Measurements from ENCODE around the gene MTIF3. TPM values are rescaled to one million over a fixed set of nuclear protein-coding genes. Genes with fewer than 3 reads are reported as not detected.

The MTIF3 gene
- total and polyA plus RNA-seq, 7 donors: 48.1 to 166 (median 72.4) TPM

DNA sequence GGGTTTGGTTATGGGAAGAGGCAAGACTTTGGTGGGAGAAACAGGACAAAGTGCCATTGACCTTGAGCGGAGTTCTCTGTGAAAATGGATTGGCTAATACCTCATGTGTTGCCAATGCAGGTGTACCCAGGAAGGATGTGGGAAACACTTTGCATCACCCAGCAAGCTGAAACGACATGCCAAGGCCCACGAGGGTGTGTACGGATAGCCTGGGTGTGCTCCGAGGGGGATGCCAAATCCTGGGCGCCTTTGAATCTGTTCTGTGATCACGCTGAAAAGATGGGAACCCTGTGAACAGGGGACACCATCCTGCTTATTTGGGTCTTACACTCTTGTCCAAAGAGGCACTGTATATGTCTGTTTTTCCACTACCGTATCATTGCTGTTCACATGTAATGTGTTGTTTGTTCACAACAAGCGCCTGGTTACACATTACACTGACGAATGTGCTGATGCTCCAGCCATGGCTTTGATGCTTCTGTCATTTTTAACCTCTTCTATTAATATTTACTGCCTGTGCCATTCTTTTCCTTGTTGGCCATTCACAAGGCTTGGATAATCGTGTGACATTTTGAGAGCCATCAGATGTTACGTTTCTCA lies 17.7 kb downstream of the MTIF3 start:
- no peak overlapping the region for H3K4me3 ChIP-seq
- peaks cover 7% of the 10 kb centered on the region for H3K4me1 ChIP-seq
- TF ChIP-seq, protein P1, sequence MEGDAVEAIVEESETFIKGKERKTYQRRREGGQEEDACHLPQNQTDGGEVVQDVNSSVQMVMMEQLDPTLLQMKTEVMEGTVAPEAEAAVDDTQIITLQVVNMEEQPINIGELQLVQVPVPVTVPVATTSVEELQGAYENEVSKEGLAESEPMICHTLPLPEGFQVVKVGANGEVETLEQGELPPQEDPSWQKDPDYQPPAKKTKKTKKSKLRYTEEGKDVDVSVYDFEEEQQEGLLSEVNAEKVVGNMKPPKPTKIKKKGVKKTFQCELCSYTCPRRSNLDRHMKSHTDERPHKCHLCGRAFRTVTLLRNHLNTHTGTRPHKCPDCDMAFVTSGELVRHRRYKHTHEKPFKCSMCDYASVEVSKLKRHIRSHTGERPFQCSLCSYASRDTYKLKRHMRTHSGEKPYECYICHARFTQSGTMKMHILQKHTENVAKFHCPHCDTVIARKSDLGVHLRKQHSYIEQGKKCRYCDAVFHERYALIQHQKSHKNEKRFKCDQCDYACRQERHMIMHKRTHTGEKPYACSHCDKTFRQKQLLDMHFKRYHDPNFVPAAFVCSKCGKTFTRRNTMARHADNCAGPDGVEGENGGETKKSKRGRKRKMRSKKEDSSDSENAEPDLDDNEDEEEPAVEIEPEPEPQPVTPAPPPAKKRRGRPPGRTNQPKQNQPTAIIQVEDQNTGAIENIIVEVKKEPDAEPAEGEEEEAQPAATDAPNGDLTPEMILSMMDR (IDR thresholded peaks at IDR 0.05): no peak
- ATAC-seq: peak in 1 of 4 donors; percentile 12
- intact Hi-C loops (cut with DNase I): no loop called here
- peaks cover 7 to 94% of the 10 kb centered on the region in 2 donors for H3K36me3 ChIP-seq (ENCODE audit: insufficient read depth in 1 of 2, low read depth in 1 of 2)
- H3K27ac ChIP-seq: no peak overlapping the region
- no peaks in the 10 kb centered on the region for H3K9me3 ChIP-seq
- H3K27me3 ChIP-seq (ENCODE audit: insufficient read depth in 3 of 3, low read length in 2 of 3): no peaks in the 10 kb centered on the region
- no peak for DNase-seq
- 73 to 87% (median 78%) methylated on average over 12 of the region's 12 CpGs for WGBS, 3 donors

DNA sequence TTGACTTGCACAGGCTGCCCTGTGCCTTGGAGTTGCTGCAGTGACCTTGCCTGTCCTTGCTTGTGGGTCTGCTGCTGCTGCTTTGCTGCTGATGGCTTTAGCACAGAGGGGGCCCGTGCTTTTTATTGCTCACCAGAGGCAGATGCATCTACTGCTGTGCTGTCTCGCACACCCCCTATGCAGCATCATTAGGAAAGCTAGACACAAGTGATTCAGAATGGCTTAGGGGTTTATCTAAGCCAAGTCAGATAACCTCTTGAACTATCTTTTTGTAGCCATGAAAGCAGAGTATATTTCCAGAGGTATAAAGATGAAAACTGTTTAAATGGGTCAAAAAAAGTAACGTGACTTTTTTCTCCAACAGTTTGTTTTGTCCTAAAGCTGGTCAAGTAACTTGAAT lies 18.2 kb downstream of the MTIF3 start:
- Histone ChIP-seq H3K27me3 (ENCODE audit: insufficient read depth in 3 of 3, low read length in 2 of 3) (no peaks in the 10 kb centered on the region), H3K36me3 (ENCODE audit: insufficient read depth in 1 of 2, low read depth in 1 of 2) (peaks cover 10 to 99% of the 10 kb centered on the region in 2 donors), H3K4me3 (no peak overlapping the region), H3K9me3 (no peaks in the 10 kb centered on the region), H3K4me1 (peaks cover 13% of the 10 kb centered on the region), H3K27ac (no peak overlapping the region)
- WGBS, 3 donors: 78 to 85% (median 80%) methylated on average over 3 of the region's 3 CpGs
- ATAC-seq (peak in 1 of 4 donors; percentile 19), DNase-seq (no peak)
- TF ChIP-seq, protein P1 (IDR thresholded peaks at IDR 0.05): no peak
- intact Hi-C loops (cut with DNase I): no loop called here

DNA sequence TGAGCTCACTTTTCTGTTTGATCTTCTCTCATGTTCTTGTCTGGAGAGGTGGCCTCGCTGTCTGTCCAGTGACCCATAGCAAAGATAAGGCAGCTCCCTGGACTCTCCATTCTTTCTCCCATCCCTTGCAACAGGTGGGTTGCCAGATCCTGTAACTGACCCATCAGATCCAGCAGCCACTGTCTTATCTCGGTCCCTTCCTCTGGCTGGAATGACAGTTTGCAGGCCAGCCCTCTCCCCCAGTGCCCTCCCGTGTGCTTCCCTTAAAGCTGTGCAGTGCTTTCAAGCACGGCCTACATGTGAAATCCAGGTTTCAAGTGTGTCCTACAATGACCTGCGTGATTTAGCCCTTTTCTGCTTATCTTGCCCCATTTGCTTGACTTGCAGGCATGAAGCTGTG lies 22.2 kb downstream of the MTIF3 start:
- no peak for DNase-seq
- no peaks in the 10 kb centered on the region for H3K9me3 ChIP-seq
- H3K27me3 ChIP-seq (ENCODE audit: insufficient read depth in 3 of 3, low read length in 2 of 3): no peaks in the 10 kb centered on the region
- WGBS, 3 donors: 79 to 92% (median 89%) methylated on average over 5 of the region's 5 CpGs
- intact Hi-C loops (cut with DNase I): loop anchor here (2.0 to 10.0 kb wide), 4 partner anchors 17 to 197 kb away; partner anchors contain the start of genes RPL21 (in 2 of the 2), LNX2 (in 1 of the 2) and POLR1D (in 1 of the 2)
- TF ChIP-seq, protein P1 (IDR thresholded peaks at IDR 0.05): no peak
- no peak overlapping the region for H3K4me3 ChIP-seq
- ATAC-seq: no peak
- peak overlapping the region; percentile 10 for H3K27ac ChIP-seq
- H3K4me1 ChIP-seq: peaks cover 31% of the 10 kb centered on the region
- H3K36me3 ChIP-seq (ENCODE audit: insufficient read depth in 1 of 2, low read depth in 1 of 2): peaks cover 3 to 64% of the 10 kb centered on the region in 2 donors

DNA sequence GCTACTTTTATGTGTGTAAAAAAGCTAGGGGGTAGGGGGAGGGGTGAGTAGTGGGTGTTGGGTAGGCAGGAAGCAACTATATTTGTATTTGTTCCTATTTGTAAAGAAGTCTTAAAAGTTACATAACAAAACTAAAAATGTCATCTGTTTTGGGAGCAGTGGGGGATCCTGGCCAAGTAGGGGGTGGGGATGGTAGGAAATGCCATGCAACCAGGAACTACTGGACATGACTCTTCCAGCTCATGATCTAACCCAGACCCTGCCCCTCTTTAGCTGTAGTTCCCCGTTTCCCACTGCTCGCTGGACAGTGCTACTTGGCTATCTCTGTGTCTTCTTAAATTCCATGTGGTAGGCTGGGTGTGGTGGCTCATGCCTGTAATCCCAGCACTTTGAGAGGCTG lies 22.7 kb downstream of the MTIF3 start:
- ATAC-seq (no peak), DNase-seq (no peak)

More for the DNA sequence above, 22.7 kb downstream of the MTIF3 start:
- intact Hi-C loops (cut with DNase I): loop anchor here (2.0 to 10.0 kb wide), 4 partner anchors 17 to 197 kb away; partner anchors contain the start of genes RPL21 (in 2 of the 2), LNX2 (in 1 of the 2) and POLR1D (in 1 of the 2)
- WGBS, 3 donors: 78 to 80% (median 78%) methylated on average over 2 of the region's 2 CpGs
- Histone ChIP-seq H3K36me3 (ENCODE audit: insufficient read depth in 1 of 2, low read depth in 1 of 2) (peaks cover 3 to 59% of the 10 kb centered on the region in 2 donors), H3K27me3 (ENCODE audit: insufficient read depth in 3 of 3, low read length in 2 of 3) (no peaks in the 10 kb centered on the region), H3K27ac (peak overlapping the region; percentile 100), H3K4me3 (no peak overlapping the region), H3K9me3 (no peaks in the 10 kb centered on the region), H3K4me1 (peaks cover 31% of the 10 kb centered on the region)
- TF ChIP-seq, protein P1 (IDR thresholded peaks at IDR 0.05): no peak
